ENCODE results near the gene CEP57L1.

- TF ChIP-seq CTCF (IDR thresholded peaks at IDR 0.05; ENCODE audit: low read depth, low read length, missing input control) (no peak), ATF3 (IDR thresholded peaks at IDR 0.05) (no peak), YY1 (IDR thresholded peaks at IDR 0.05) (no peak), EGR1 (IDR thresholded peaks at IDR 0.05; ENCODE audit: low read depth in 2 of 2) (no peak), JUND (IDR thresholded peaks at IDR 0.05) (no peak), MAX (IDR thresholded peaks at IDR 0.05) (no peak)
- TF ChIP-seq, protein P1, sequence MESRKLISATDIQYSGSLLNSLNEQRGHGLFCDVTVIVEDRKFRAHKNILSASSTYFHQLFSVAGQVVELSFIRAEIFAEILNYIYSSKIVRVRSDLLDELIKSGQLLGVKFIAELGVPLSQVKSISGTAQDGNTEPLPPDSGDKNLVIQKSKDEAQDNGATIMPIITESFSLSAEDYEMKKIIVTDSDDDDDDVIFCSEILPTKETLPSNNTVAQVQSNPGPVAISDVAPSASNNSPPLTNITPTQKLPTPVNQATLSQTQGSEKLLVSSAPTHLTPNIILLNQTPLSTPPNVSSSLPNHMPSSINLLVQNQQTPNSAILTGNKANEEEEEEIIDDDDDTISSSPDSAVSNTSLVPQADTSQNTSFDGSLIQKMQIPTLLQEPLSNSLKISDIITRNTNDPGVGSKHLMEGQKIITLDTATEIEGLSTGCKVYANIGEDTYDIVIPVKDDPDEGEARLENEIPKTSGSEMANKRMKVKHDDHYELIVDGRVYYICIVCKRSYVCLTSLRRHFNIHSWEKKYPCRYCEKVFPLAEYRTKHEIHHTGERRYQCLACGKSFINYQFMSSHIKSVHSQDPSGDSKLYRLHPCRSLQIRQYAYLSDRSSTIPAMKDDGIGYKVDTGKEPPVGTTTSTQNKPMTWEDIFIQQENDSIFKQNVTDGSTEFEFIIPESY (IDR thresholded peaks at IDR 0.05): no peak
Observed at GRCh38 chr6:109051301-109052017, 43.8 kb upstream of the CEP57L1 start.

Measured in liver (tissue), 3 donors.